H1 (cell line): ENCODE results near the gene SPDYE1. TPM values are rescaled to one million over a fixed set of nuclear protein-coding genes. Genes with fewer than 3 reads are reported as not detected.
A peak's percentile ranks its signal among the peaks of the same experiment; 100 is the strongest.
"Not testable (repeated sequence)": the region's sequence is repeated elsewhere in the genome, so short reads cannot be mapped to it uniquely, and the experiment has no call there.

Experiments used
- CTCF ChIA-PET: fragments of 300-600 bp; sonication (Branson Sonifier 250); formaldehyde crosslinking; loops from one replicate; lab custom pipeline; 2021; ENCODE audit not compliant: partially characterized antibody; lab: Charles Lee
- POLR2A ChIA-PET: fragments of 300-600 bp; sonication (Branson Sonifier 250); formaldehyde crosslinking; loops from one replicate; lab custom pipeline; 2021; ENCODE audit warnings: inconsistent platforms; ENCODE audit not compliant: partially characterized antibody; lab: Charles Lee
- DNase-seq, 2 experiments: peaks; one replicate each; pipeline versions ENCODE4 v3.0.0 to v3.0.0-alpha.2; 2010 to 2022; ENCODE audit warnings: low spot score in 2 of 2, low read depth in 1 of 2, mixed read lengths in 1 of 2
- FAIRE-seq: peaks from 2 replicates; lab custom pipeline; 2011; peaks lifted over from hg19 to GRCh38; lab: Jason Lieb, UNC
- H2AFZ ChIP-seq: 2 replicates; pipeline ENCODE4 v1.8.1; 2012; ENCODE audit warnings: low read length, inconsistent platforms
- H2AK5ac ChIP-seq: 2 replicates; pipeline ENCODE4 v1.6.1; 2013; ENCODE audit warnings: low read depth, low read length
- H2BK120ac ChIP-seq: replicated peaks from 2 replicates; pipeline ENCODE3; 2013; ENCODE audit warnings: low read depth, low read length, inconsistent platforms
- H2BK12ac ChIP-seq: 2 replicates; pipeline ENCODE4 v1.6.1; 2013; ENCODE audit warnings: low read depth, low read length
- H2BK15ac ChIP-seq: 2 replicates; pipeline ENCODE4 v1.6.1; 2013; ENCODE audit warnings: low read length
- H2BK20ac ChIP-seq: 2 replicates; pipeline ENCODE4 v1.6.1; 2013; ENCODE audit warnings: low read length
- H2BK5ac ChIP-seq: 2 replicates; pipeline ENCODE4 v1.6.1; 2013; ENCODE audit warnings: low read depth, low read length
- H3K14ac ChIP-seq: 2 replicates; pipeline ENCODE4 v1.6.1; 2013; ENCODE audit warnings: inconsistent platforms; ENCODE audit not compliant: insufficient read length
- H3K18ac ChIP-seq: 2 replicates; pipeline ENCODE4 v1.6.1; 2013; ENCODE audit warnings: low read length; ENCODE audit errors: extremely low read depth
- H3K23ac ChIP-seq: 2 replicates; pipeline ENCODE4 v1.6.1; 2013; ENCODE audit warnings: inconsistent platforms; ENCODE audit not compliant: insufficient read length
- H3K23me2 ChIP-seq: 2 replicates; pipeline ENCODE4 v1.6.1; 2013; ENCODE audit warnings: low read depth, low read length
- H3K27ac ChIP-seq: 2 replicates; pipeline ENCODE4 v1.6.1; 2011; ENCODE audit warnings: low read depth, low read length, inconsistent platforms
- H3K27me3 ChIP-seq, 4 experiments: replicated peaks in 1 of 4; 1 replicate in 1 of 4; 2 replicates in 3 of 4; pipeline versions ENCODE4 v1.6.1 to v1.8.1; 2011 to 2013; ENCODE audit warnings: low read length in 3 of 4, mild to moderate bottlenecking in 3 of 4, inconsistent platforms in 2 of 4, mixed read lengths in 2 of 4, moderate library complexity in 1 of 4; ENCODE audit not compliant: control insufficient read depth in 3 of 4, insufficient read depth in 3 of 4; ENCODE audit errors: extremely low read depth in 1 of 4
- H3K36me3 ChIP-seq, 4 experiments: 2 replicates each; pipeline versions ENCODE4 v1.6.1 to v1.8.1; 2011 to 2013; ENCODE audit warnings: mild to moderate bottlenecking in 4 of 4, low read length in 3 of 4, moderate library complexity in 2 of 4, control low read depth in 1 of 4, inconsistent platforms in 1 of 4; ENCODE audit not compliant: insufficient read depth in 4 of 4, control insufficient read depth in 2 of 4
- H3K4ac ChIP-seq: replicated peaks from 2 replicates; pipeline ENCODE3; 2013; ENCODE audit warnings: low read length, low read depth, mixed read lengths, inconsistent platforms; ENCODE audit not compliant: insufficient read length
- H3K4me1 ChIP-seq, 4 experiments: replicated peaks in 1 of 4; 1 replicate in 1 of 4; 2 replicates in 3 of 4; pipeline versions ENCODE4 v1.6.1 to v1.8.1; 2011 to 2013; ENCODE audit warnings: low read length in 3 of 4, inconsistent platforms in 2 of 4, mixed read lengths in 1 of 4; ENCODE audit not compliant: insufficient read depth in 4 of 4, control insufficient read depth in 3 of 4
- H3K4me2 ChIP-seq, 2 experiments: 2 replicates each; pipeline versions ENCODE4 v1.6.1 to v1.8.1; 2011 to 2013; ENCODE audit warnings: low read depth in 2 of 2, low read length in 2 of 2, control low read depth in 1 of 2, inconsistent platforms in 1 of 2, mild to moderate bottlenecking in 1 of 2; ENCODE audit not compliant: insufficient read depth in 1 of 2
- H3K4me3 ChIP-seq, 4 experiments: fragments of 200-600, 300-600 bp in 1 of 4; sonication (generic), shearing (Covaris generic), sonication (Bioruptor Twin) in 1 of 4; 2 replicates each; pipeline versions ENCODE4 v1.5.1 to v1.8.1; 2011 to 2016; ENCODE audit warnings: low read length in 4 of 4, low read depth in 3 of 4, control low read depth in 2 of 4, inconsistent platforms in 2 of 4, mild to moderate bottlenecking in 2 of 4, mixed read lengths in 1 of 4, moderate library complexity in 1 of 4; ENCODE audit not compliant: insufficient read depth in 2 of 4; ENCODE audit errors: extremely low read depth in 1 of 4
- H3K56ac ChIP-seq: replicated peaks from 2 replicates; pipeline ENCODE3; 2013; ENCODE audit warnings: low read depth, mild to moderate bottlenecking, mixed read lengths, low read length, inconsistent platforms; ENCODE audit not compliant: insufficient read length
- H3K79me1 ChIP-seq: 2 replicates; pipeline ENCODE4 v1.6.1; 2013; ENCODE audit warnings: low read depth, low read length, control low read depth
- H3K79me2 ChIP-seq, 2 experiments: 2 replicates each; pipeline versions ENCODE4 v1.6.1 to v1.8.1; 2012 to 2013; ENCODE audit warnings: low read length in 2 of 2, mild to moderate bottlenecking in 2 of 2, inconsistent platforms in 1 of 2; ENCODE audit not compliant: insufficient read depth in 2 of 2, control insufficient read depth in 1 of 2
- H3K9ac ChIP-seq, 4 experiments: replicated peaks in 1 of 4; 1 replicate in 1 of 4; 2 replicates in 3 of 4; pipeline versions ENCODE4 v1.6.1 to v1.8.1; 2011 to 2013; ENCODE audit warnings: low read depth in 3 of 4, low read length in 3 of 4, control low read depth in 2 of 4, mild to moderate bottlenecking in 2 of 4, moderate library complexity in 2 of 4, inconsistent platforms in 1 of 4; ENCODE audit errors: extremely low read depth in 1 of 4
- H3K9me3 ChIP-seq, 2 experiments: 2 replicates each; pipeline versions ENCODE4 v1.6.1 to v1.8.1; 2012 to 2013; ENCODE audit warnings: mild to moderate bottlenecking in 2 of 2, moderate library complexity in 2 of 2, control low read depth in 1 of 2, inconsistent platforms in 1 of 2, low read depth in 1 of 2, low read length in 1 of 2, mixed read lengths in 1 of 2; ENCODE audit not compliant: insufficient read depth in 2 of 2
- H4K20me1 ChIP-seq, 2 experiments: replicated peaks in 1 of 2; 2 replicates each; pipeline versions ENCODE3 to v1.8.1; 2011 to 2013; ENCODE audit warnings: inconsistent platforms in 2 of 2, low read length in 2 of 2, mild to moderate bottlenecking in 1 of 2; ENCODE audit not compliant: insufficient read depth in 2 of 2, control insufficient read depth in 1 of 2
- H4K5ac ChIP-seq: 2 replicates; pipeline ENCODE4 v1.6.1; 2013; ENCODE audit warnings: low read length, low read depth, mixed read lengths, inconsistent platforms; ENCODE audit not compliant: insufficient read length
- H4K8ac ChIP-seq: 2 replicates; pipeline ENCODE4 v1.8.0; 2013; ENCODE audit warnings: mild to moderate bottlenecking, moderate library complexity, low read length, inconsistent platforms; ENCODE audit not compliant: insufficient read depth; ENCODE audit errors: extremely low read depth
- H4K91ac ChIP-seq: replicated peaks from 2 replicates; pipeline ENCODE3; 2013; ENCODE audit warnings: low read length, mixed read lengths, inconsistent platforms; ENCODE audit not compliant: insufficient read length
- whole genome bisulfite sequencing, 2 experiments: shearing (Covaris generic) in 1 of 2; methylation state at CpG; one replicate each; pipeline versions ENCODE4 v1.1.6 to v1.1.7; 2013 to 2015; ENCODE audit warnings: low lambda C conversion rate in 2 of 2, mixed read lengths in 2 of 2, inconsistent platforms in 1 of 2, low coverage in 1 of 2, missing lambda C conversion rate in 1 of 2; ENCODE audit not compliant: insufficient replicate concordance in 2 of 2, insufficient coverage in 1 of 2, insufficient read length in 1 of 2; ENCODE audit errors: extremely low coverage in 1 of 2, missing lambda C conversion rate in 1 of 2; 5-methylcytosine and 5-hydroxymethylcytosine counted together
- polyA plus RNA-seq, 7 experiments: library from polyadenylated mRNA; depleted of rRNA in 3 of 7; stranded (reverse) in 5 of 7; unstranded in 2 of 7; fragments of >200 nt in 5 of 7; fragments of 200-250 nt in 2 of 7; gene quantifications; 1 replicate in 5 of 7; 2 replicates in 1 of 7; 4 replicates in 1 of 7; pipeline versions ENCODE4 v1.2.1 to v1.2.3, GENCODE V29; 2011 to 2013; ENCODE audit warnings: missing spikeins in 2 of 7, mixed read lengths in 2 of 7
- total RNA-seq: library from RNA; stranded (reverse); fragmentation: NEBNext Ultra II Directional; extraction: Animal tissue kit (Norgen Biotek cat#: 25700); gene quantifications from 2 replicates; pipeline ENCODE4 v1.2.1, GENCODE V29; 2021
- TF ChIP-seq, protein P1 (sequence below), 3 experiments: IDR thresholded peaks; 1 replicate in 2 of 3; 2 replicates in 1 of 3; pipeline versions ENCODE4 v1.5.1 to v1.6.1; 2011; ENCODE audit warnings: low read length in 3 of 3, mild to moderate bottlenecking in 3 of 3, inconsistent platforms in 2 of 3, low read depth in 1 of 3, moderate library complexity in 1 of 3; ENCODE audit not compliant: insufficient read depth in 1 of 3; ENCODE audit errors: control extremely low read depth in 1 of 3

SPDYE1 gene
- total and polyA plus RNA-seq, 2 of the 8 experiments (the other 6 are each of a cell fraction or from before 2014, with no cell fraction given): not detected

DNA sequence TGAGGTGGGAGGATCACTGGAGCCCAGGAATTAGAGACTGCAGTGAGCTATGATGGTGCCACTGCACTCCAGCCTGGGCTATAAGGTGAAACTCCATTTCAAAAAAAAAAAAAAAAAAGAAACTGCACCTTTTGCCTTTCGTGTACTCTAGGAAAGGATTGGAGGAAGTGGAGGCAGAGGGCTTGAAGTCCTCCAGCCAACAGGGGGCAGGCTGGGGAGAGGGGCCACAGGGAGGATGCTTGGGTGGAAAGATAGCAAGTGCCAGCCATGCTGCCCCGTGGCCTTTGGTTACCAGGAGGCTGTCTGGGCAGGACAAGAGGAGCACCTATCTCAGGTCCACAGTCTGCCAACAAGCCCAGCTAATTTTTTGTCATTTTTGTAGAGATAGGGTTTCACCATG, 14.0 kb upstream of the SPDYE1 start:
- WGBS, 2 experiments: no CpG with 5 or more reads among the region's 2 CpGs
- H2BK12ac ChIP-seq, DNase-seq, H3K36me3 ChIP-seq, H3K4ac ChIP-seq, H3K27me3 ChIP-seq, H2BK5ac ChIP-seq, POLR2A ChIA-PET, H3K4me1 ChIP-seq, H3K23me2 ChIP-seq, H3K9ac ChIP-seq, H3K18ac ChIP-seq, H4K91ac ChIP-seq, FAIRE-seq, H3K56ac ChIP-seq, H2AFZ ChIP-seq, H2AK5ac ChIP-seq, H3K9me3 ChIP-seq, H3K27ac ChIP-seq, H2BK15ac ChIP-seq, H3K23ac ChIP-seq, H4K20me1 ChIP-seq, H2BK20ac ChIP-seq, H3K79me1 ChIP-seq, H4K5ac ChIP-seq, H2BK120ac ChIP-seq, H4K8ac ChIP-seq, H3K79me2 ChIP-seq, H3K14ac ChIP-seq, H3K4me3 ChIP-seq, H3K4me2 ChIP-seq: not testable (repeated sequence)
- CTCF ChIA-PET: interaction anchor here (0.6 kb wide), 1 partner anchor 147 kb away, joined by 3 read pairs; no protein-coding TSS in a partner anchor
- TF ChIP-seq, protein P1, sequence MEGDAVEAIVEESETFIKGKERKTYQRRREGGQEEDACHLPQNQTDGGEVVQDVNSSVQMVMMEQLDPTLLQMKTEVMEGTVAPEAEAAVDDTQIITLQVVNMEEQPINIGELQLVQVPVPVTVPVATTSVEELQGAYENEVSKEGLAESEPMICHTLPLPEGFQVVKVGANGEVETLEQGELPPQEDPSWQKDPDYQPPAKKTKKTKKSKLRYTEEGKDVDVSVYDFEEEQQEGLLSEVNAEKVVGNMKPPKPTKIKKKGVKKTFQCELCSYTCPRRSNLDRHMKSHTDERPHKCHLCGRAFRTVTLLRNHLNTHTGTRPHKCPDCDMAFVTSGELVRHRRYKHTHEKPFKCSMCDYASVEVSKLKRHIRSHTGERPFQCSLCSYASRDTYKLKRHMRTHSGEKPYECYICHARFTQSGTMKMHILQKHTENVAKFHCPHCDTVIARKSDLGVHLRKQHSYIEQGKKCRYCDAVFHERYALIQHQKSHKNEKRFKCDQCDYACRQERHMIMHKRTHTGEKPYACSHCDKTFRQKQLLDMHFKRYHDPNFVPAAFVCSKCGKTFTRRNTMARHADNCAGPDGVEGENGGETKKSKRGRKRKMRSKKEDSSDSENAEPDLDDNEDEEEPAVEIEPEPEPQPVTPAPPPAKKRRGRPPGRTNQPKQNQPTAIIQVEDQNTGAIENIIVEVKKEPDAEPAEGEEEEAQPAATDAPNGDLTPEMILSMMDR (IDR thresholded peaks at IDR 0.05; ENCODE audit: control extremely low read depth in 1 of 3, insufficient read depth in 1 of 3, low read depth in 1 of 3, low read length in 3 of 3): peak in 1 of 3 experiments; percentile 13; a peak in 1 of 4 replicates
